Psoas muscle (tissue), 8 donors: ENCODE results near the gene AHSA1. TPM values are rescaled to one million over a fixed set of nuclear protein-coding genes. Genes with fewer than 3 reads are reported as not detected.

Source experiments
- ATAC-seq, 4 donors: fragments of 200-7000 bp; cut with Tn5 transposase; one replicate each; pipeline ENCODE4 v1.9.1; 2020; ENCODE audit warnings: moderate library complexity in 3 of 4, mild to moderate bottlenecking in 2 of 4
- DNase-seq, 2 donors: peaks; one replicate each; pipeline ENCODE4 v3.0.0-alpha.2; 2020
- H3K27ac ChIP-seq: fragments of 200-600 bp; one replicate; pipeline ENCODE4 v1.8.0; 2022
- H3K27me3 ChIP-seq, 3 donors: fragments of 200-600 bp in 1 of 3; one replicate each; pipeline versions ENCODE4 v1.6.1 to v1.8.0; 2013 to 2022; ENCODE audit warnings: low read length in 2 of 3, mild to moderate bottlenecking in 2 of 3, moderate library complexity in 1 of 3; ENCODE audit not compliant: insufficient read depth in 3 of 3
- H3K36me3 ChIP-seq, 2 donors: fragments of 200-600 bp in 1 of 2; one replicate each; pipeline versions ENCODE4 v1.6.1 to v1.8.0; 2013 to 2022; ENCODE audit warnings: low read depth in 1 of 2, mild to moderate bottlenecking in 1 of 2, moderate library complexity in 1 of 2; ENCODE audit not compliant: insufficient read depth in 1 of 2
- H3K4me1 ChIP-seq: fragments of 200-600 bp; one replicate; pipeline ENCODE4 v1.8.0; 2022
- H3K4me3 ChIP-seq: fragments of 200-600 bp; one replicate; pipeline ENCODE4 v1.8.0; 2022; ENCODE audit warnings: mild to moderate bottlenecking
- H3K9me3 ChIP-seq: fragments of 200-600 bp; one replicate; pipeline ENCODE4 v1.8.0; 2022
- CTCF ChIP-seq: fragments of 200-600 bp; IDR thresholded peaks from one replicate; pipeline ENCODE4 v1.8.0; 2022; ENCODE audit warnings: antibody characterized with exemption
- WGBS, 3 donors: extraction: QIAGEN DNeasy Blood & Tissue Kit; methylation state at CpG; one replicate each; pipeline versions ENCODE4 v1.1.6 to v1.1.7; 2013; 5-methylcytosine and 5-hydroxymethylcytosine counted together
- intact Hi-C, 2 donors: fragments of 100-400 bp; cut with DNase I; formaldehyde crosslinking; loops; one replicate each; pipeline versions ENCODE4 v1.11.0 to v1.14.2; 2022
- polyA plus RNA-seq, 3 donors: library from polyadenylated mRNA; stranded (reverse); fragments of 200-250 nt; gene quantifications; one replicate each; pipeline ENCODE4 v1.2.3, GENCODE V29; 2013
- total RNA-seq, 4 donors: library from RNA; stranded (reverse); fragmentation: NEBNext Ultra II Directional in 2 of 4; extraction: Animal tissue kit (Norgen Biotek cat#: 25700) in 2 of 4; gene quantifications; one replicate each; pipeline versions ENCODE4 v1.2.1 to v1.2.4, GENCODE V29; 2021 to 2023
- donor health status: healthy with polysubstance abuse.
- donor health status: DM: no; HTN: no; CAD: no; lungs with moderate emphysema.
- donor health status: Bipolar disorder and iron deficiency.
- donor health status: healthy.
- donor health status: DM: yes; HTN: yes; CAD: no.
- donor health status: DM: no; HTN: no; CAD: no.
- donor health status: DM: no; HTN: no; CAD: no.
- donor health status: DM: yes; HTN: yes; CAD: no.

The AHSA1 gene
- total and polyA plus RNA-seq, 7 donors: 180 to 271 (median 206) TPM

GRCh38 chr14:77507762-77508161, 49.9 kb downstream of the AHSA1 start:
- no peaks in the 10 kb centered on the region for H3K27me3 ChIP-seq
- no peaks in the 10 kb centered on the region for H3K4me1 ChIP-seq
- TF ChIP-seq CTCF: no peak
- no peak overlapping the region for H3K27ac ChIP-seq
- peaks cover 7% of the 10 kb centered on the region for H3K9me3 ChIP-seq
- H3K36me3 ChIP-seq: peaks cover 0 to 23% of the 10 kb centered on the region in 2 donors
- no peak for ATAC-seq
- intact Hi-C loops: loop anchor here in 1 of 2 donors (2.0 kb wide), 1 partner anchor 43 kb away; no protein-coding TSS in a partner anchor
- H3K4me3 ChIP-seq: no peak overlapping the region
- no peak for DNase-seq
- 97 to 98% (median 98%) methylated on average over 3 of the region's 3 CpGs for WGBS, 3 donors

- peaks cover 0 to 23% of the 10 kb centered on the region in 2 donors for H3K36me3 ChIP-seq
- intact Hi-C loops: loop anchor here in 1 of 2 donors (2.0 kb wide), 1 partner anchor 43 kb away; no protein-coding TSS in a partner anchor
- H3K27ac ChIP-seq: no peak overlapping the region
- no peak for ATAC-seq
- DNase-seq: no peak
- no peaks in the 10 kb centered on the region for H3K4me1 ChIP-seq
- TF ChIP-seq CTCF: no peak
- WGBS, 3 donors: 92 to 96% (median 95%) methylated on average over 4 of the region's 4 CpGs
- H3K9me3 ChIP-seq: peaks cover 3% of the 10 kb centered on the region
- H3K27me3 ChIP-seq: no peaks in the 10 kb centered on the region
- H3K4me3 ChIP-seq: no peak overlapping the region
These were observed 50.4 kb downstream of the AHSA1 start for GRCh38 chr14:77508249-77508648.

GRCh38 chr14:77508876-77509275, 51.0 kb downstream of the AHSA1 start:
- DNase-seq (no peak), ATAC-seq (no peak)
- H3K4me1 ChIP-seq: no peaks in the 10 kb centered on the region
- intact Hi-C loops: loop anchor here in 1 of 2 donors (2.0 kb wide), 1 partner anchor 42 kb away; no protein-coding TSS in a partner anchor
- no peak overlapping the region for H3K4me3 ChIP-seq
- H3K36me3 ChIP-seq: peaks cover 0 to 23% of the 10 kb centered on the region in 2 donors
- no peaks in the 10 kb centered on the region for H3K27me3 ChIP-seq
- WGBS, 3 donors: 97 to 98% (median 97%) methylated on average over 3 of the region's 3 CpGs
- H3K27ac ChIP-seq: no peak overlapping the region
- TF ChIP-seq CTCF: no peak
- no peaks in the 10 kb centered on the region for H3K9me3 ChIP-seq

DNA sequence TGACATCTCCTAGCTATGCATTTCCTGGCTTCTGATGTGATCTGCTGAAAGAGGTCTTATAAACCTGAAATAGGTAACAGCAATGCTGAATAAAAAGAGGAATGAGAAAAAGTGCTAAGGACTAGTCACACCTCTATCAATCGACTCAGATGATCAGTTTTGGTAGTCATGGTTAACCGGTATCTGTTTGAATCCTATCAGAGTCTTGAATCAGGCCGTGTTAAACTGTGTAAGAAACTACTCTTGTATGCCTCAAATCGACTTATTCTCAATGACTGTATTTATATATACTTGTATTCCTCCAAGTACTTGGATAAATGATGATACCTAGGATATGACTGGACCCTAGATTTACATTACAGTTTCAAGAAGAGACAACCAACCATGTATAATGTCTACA, 51.5 kb downstream of the AHSA1 start:
- H3K4me3 ChIP-seq: no peak overlapping the region
- 93 to 95% (median 95%) methylated on average over 4 of the region's 4 CpGs for WGBS, 3 donors
- ATAC-seq (no peak), DNase-seq (no peak)
- intact Hi-C loops: loop anchor here in 1 of 2 donors (2.0 kb wide), 1 partner anchor 41 kb away; no protein-coding TSS in a partner anchor
- no peaks in the 10 kb centered on the region for H3K27me3 ChIP-seq
- TF ChIP-seq CTCF: no peak
- H3K36me3 ChIP-seq: peaks cover 0 to 23% of the 10 kb centered on the region in 2 donors
- H3K4me1 ChIP-seq: no peaks in the 10 kb centered on the region
- H3K27ac ChIP-seq: no peak overlapping the region
- no peaks in the 10 kb centered on the region for H3K9me3 ChIP-seq
